Left lung (tissue), 10 donors: ENCODE data around the gene HEXIM1. TPM values are rescaled to one million over a fixed set of nuclear protein-coding genes. Genes with fewer than 3 reads are reported as not detected.

Experiments used
- ATAC-seq: fragments of 200-7000 bp; cut with Tn5 transposase; one replicate; pipeline ENCODE4 v1.9.1; 2020; ENCODE audit warnings: moderate library complexity
- DNase-seq, 4 donors: peaks; one replicate each; pipeline ENCODE4 v3.0.0-alpha.2; 2013 to 2020
- H3K27ac ChIP-seq, 2 donors: fragments of 200-600 bp; sonication (generic) in 1 of 2; one replicate each; pipeline versions ENCODE4 v1.5.0 to v1.8.0; 2020 to 2021
- H3K27me3 ChIP-seq, 2 donors: fragments of 200-600 bp; sonication (generic) in 1 of 2; one replicate each; pipeline versions ENCODE4 v1.5.0 to v1.8.0; 2020 to 2021
- H3K36me3 ChIP-seq, 2 donors: fragments of 200-600 bp; sonication (generic) in 1 of 2; one replicate each; pipeline versions ENCODE4 v1.5.0 to v1.8.0; 2020 to 2021
- H3K4me1 ChIP-seq, 2 donors: fragments of 200-600 bp; one replicate each; pipeline ENCODE4 v1.8.0; 2021
- H3K4me3 ChIP-seq, 2 donors: fragments of 200-600 bp; sonication (generic) in 1 of 2; one replicate each; pipeline versions ENCODE4 v1.5.0 to v1.8.0; 2020 to 2021; ENCODE audit warnings: mild to moderate bottlenecking in 1 of 2
- H3K9me3 ChIP-seq, 2 donors: fragments of 200-600 bp; sonication (generic) in 1 of 2; one replicate each; pipeline versions ENCODE4 v1.5.0 to v1.8.0; 2020 to 2021
- intact Hi-C, 2 donors: fragments of 100-400 bp; cut with DNase I; formaldehyde crosslinking; loops; one replicate each; pipeline versions ENCODE4 v1.11.2 to v1.14.2; 2022
- polyA plus RNA-seq, 6 donors: library from polyadenylated mRNA; unstranded; fragments of 120-200 nt; gene quantifications; one replicate each; pipeline ENCODE4 v1.2.1, GENCODE V29; 2013; ENCODE audit not compliant: insufficient read length in 6 of 6
- total RNA-seq, 2 donors: library from RNA; stranded (reverse); fragmentation: NEBNext Ultra II Directional; extraction: Animal tissue kit (Norgen Biotek cat#: 25700); gene quantifications; one replicate each; pipeline ENCODE4 v1.2.1, GENCODE V29; 2021
- TF ChIP-seq, protein P1 (sequence below), 2 donors: fragments of 200-600 bp; sonication (generic) in 1 of 2; IDR thresholded peaks; one replicate each; pipeline versions ENCODE4 v1.5.0 to v1.8.0; 2021; ENCODE audit warnings: antibody characterized with exemption in 2 of 2
- donor health status: DM: no; HTN: yes; CAD: no.
- donor health status: DM: no; HTN: no; CAD: no.

Gene HEXIM1
- total and polyA plus RNA-seq, 8 donors = 27.3 to 41.5 (median 34.8) TPM

DNA sequence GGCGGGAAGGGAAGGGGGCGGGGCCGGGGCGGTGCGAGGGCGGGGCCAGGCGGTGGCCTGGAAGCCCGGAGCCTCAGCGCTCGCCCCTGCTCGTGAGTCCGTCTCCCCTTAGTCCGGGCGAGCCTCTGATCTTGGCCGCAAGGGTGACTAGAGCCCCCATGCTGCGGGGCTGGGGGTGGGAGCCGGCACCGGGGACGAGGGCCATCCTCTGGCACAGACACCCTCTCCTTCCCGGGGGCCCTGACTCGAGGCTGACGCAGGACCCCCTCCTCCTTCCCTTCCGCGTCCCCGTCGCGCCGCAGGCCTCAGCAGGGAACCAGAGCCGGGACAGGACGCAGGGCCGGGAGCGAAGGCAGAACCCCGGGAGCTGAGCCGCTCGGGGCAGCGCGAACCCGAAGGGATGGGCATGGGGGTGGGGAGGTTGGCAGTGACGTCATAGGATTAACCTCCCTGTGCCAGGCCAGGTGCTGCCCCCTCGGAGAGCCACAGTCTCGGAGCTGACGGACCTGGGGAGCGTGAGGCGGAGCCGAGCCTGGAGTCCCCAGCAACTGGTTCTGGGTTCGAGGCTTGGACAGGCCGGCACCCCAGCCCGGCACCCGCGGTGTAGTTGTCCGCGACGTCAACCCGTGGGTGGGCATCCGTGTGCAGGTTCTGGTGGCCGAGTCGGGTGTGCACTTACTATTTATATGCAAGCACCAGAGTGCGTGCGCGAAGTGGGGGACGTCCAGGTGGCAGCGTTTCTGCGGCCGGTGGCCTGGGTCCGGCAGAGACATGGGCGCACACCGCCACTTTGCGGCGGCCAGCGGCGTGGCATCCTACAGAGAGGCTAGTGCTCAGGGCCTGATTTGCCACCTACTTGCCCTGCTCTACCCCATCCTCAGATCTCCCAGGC, 15.5 kb upstream of the HEXIM1 start:
- Histone ChIP-seq H3K4me1 (peaks cover 24 to 51% of the 10 kb centered on the region in 2 donors), H3K36me3 (no peaks in the 10 kb centered on the region), H3K27me3 (no peaks in the 10 kb centered on the region), H3K4me3 (peak overlapping the region; percentile 72 to 74), H3K9me3 (no peaks in the 10 kb centered on the region), H3K27ac (peak overlapping the region; percentile 90 to 98)
- ATAC-seq (peak; percentile 80), DNase-seq (peak; percentile 84 to 96 (median 86))
- intact Hi-C loops = loop anchor here in 1 of 2 donors (10.0 kb wide), 1 partner anchor 62 kb away; no protein-coding TSS in a partner anchor
- TF ChIP-seq, protein P1, sequence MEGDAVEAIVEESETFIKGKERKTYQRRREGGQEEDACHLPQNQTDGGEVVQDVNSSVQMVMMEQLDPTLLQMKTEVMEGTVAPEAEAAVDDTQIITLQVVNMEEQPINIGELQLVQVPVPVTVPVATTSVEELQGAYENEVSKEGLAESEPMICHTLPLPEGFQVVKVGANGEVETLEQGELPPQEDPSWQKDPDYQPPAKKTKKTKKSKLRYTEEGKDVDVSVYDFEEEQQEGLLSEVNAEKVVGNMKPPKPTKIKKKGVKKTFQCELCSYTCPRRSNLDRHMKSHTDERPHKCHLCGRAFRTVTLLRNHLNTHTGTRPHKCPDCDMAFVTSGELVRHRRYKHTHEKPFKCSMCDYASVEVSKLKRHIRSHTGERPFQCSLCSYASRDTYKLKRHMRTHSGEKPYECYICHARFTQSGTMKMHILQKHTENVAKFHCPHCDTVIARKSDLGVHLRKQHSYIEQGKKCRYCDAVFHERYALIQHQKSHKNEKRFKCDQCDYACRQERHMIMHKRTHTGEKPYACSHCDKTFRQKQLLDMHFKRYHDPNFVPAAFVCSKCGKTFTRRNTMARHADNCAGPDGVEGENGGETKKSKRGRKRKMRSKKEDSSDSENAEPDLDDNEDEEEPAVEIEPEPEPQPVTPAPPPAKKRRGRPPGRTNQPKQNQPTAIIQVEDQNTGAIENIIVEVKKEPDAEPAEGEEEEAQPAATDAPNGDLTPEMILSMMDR (IDR thresholded peaks at IDR 0.05) = peak; percentile 73 to 84

DNA sequence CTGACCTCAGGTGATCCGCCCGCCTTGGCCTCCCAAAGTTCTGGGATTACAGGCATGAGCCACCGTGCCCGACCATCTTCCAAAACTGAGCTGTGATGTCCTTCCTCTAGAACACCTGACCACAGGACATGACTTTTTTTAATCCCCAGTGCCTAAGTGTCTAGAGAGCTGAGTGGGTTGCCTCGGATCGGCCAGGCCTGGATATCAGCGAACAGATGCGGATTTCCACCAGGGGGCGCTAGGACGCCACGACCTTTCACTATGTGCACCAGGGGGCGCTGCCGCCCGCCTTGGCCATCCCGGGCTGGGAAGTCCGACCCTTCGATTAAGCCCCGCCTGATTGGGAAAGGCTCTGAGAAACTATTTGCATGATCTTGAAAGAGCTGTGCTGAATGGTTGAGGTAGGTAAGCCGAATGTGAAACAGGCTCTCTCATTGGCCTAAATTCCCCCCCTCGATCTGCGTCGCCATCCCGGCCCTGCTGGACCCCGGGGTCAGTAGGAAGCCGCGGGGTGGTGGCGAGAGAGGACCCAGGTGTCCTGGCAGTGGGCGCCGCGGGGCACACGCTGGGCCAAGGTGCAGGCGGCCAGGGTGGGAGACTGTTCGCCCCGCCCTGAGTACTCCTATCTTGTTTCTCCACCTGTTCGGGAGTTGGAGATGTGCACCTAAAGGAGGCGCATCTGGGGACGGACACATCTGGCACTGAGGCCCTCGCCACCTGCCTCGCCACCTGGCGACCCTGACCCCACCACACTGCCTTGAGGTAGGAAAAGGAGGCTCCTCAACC, 12.9 kb upstream of the HEXIM1 start, which contains the start of gene ACBD4:
Gene ACBD4, plus strand, starts transcription at position 496 of the 786 bp plus-strand sequence. CDS start 458 bp downstream, outside the sequence.
- Histone ChIP-seq H3K36me3 (no peaks in the 10 kb centered on the region), H3K9me3 (no peaks in the 10 kb centered on the region), H3K4me3 (peak within 1 kb of the TSS; percentile 64 to 68), H3K27me3 (no peaks in the 10 kb centered on the region), H3K4me1 (peaks cover 13 to 32% of the 10 kb centered on the region in 2 donors), H3K27ac (peak within 1 kb of the TSS in 1 of 2 donors; percentile 74)
- intact Hi-C loops = loop anchor here (5.0 to 10.0 kb wide), 2 partner anchors 59 to 62 kb away; no protein-coding TSS in a partner anchor
- ATAC-seq = peak; percentile 82
- peak; percentile 94 to 98 (median 98) for DNase-seq
- TF ChIP-seq, protein P1 (IDR thresholded peaks at IDR 0.05) = peak; percentile 100

DNA sequence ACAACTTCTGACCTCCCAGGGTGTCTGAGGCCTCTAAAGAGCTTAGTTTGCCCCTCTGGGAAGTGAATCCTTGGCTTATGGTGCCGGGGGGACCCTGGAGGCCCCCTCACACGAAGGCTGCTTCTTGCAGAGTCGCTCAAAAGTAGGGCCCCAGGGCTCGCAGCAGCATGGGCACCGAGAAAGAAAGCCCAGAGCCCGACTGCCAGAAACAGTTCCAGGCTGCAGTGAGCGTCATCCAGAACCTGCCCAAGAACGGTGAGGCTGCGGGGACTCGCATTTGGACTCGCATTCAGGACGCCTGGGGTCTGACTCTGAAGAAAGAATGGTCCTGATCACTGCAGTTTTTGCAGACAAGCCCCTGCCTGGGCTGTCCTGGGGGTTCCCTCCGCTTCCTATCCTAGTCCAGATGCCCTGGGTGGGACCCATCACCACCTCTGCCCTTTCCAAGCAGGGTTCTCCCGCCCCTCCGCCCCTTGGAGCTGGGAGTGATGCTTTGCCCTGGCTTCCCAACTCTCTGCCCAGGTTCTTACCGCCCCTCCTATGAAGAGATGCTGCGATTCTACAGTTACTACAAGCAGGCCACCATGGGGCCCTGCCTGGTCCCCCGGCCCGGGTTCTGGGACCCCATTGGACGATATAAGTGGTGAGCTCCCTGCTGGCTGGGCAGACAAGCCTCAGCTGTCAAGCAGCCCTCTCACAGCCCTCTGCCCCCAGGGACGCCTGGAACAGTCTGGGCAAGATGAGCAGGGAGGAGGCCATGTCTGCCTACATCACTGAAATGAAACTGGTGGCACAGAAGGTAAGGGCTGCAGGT, 12.1 kb upstream of the HEXIM1 start:
- peak overlapping the region; percentile 64 to 68 for H3K4me3 ChIP-seq
- no peaks in the 10 kb centered on the region for H3K36me3 ChIP-seq
- DNase-seq = peak in 1 of 4 donors; percentile 73
- ATAC-seq = no peak
- H3K9me3 ChIP-seq = no peaks in the 10 kb centered on the region
- H3K27ac ChIP-seq = peak overlapping the region in 1 of 2 donors; percentile 74
- peaks cover 9 to 27% of the 10 kb centered on the region in 2 donors for H3K4me1 ChIP-seq
- TF ChIP-seq, protein P1 (IDR thresholded peaks at IDR 0.05) = no peak
- no peaks in the 10 kb centered on the region for H3K27me3 ChIP-seq
- intact Hi-C loops = loop anchor here (5.0 to 10.0 kb wide), 2 partner anchors 59 to 61 kb away; no protein-coding TSS in a partner anchor

DNA sequence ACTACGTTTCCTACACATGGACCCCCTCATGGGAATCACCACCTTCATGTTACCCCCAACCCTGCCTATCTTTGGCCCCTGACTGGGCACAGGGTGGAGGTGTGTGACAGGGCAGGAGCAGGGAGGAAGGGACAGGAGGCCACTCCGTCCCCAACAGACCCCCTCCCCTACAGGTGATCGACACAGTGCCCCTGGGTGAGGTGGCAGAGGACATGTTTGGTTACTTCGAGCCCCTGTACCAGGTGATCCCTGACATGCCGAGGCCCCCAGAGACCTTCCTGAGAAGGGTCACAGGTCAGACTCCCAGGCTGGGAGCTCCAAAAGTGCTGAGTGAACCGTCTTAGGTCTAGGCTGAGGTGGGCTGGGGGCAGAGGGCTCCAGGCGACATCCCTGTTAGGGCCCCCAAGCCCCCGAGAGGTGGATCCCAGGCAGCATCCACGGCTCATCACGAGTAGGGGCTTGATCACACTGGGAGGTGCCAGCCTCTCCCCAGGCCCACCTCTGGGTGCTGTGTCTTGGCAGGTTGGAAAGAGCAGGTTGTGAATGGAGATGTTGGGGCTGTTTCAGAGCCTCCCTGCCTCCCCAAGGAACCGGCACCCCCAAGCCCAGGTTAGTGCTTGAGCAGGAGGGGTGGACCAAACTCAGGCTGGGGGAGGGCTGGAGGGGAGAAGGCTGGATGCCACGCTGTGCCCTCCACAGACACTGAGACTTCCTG, 11.3 kb upstream of the HEXIM1 start:
- no peak for ATAC-seq
- Histone ChIP-seq H3K36me3 (no peaks in the 10 kb centered on the region), H3K4me1 (peaks cover 6 to 19% of the 10 kb centered on the region in 2 donors), H3K27ac (no peak overlapping the region), H3K27me3 (no peaks in the 10 kb centered on the region), H3K9me3 (no peaks in the 10 kb centered on the region), H3K4me3 (no peak overlapping the region)
- DNase-seq = peak in 1 of 4 donors; percentile 49
- TF ChIP-seq, protein P1 (IDR thresholded peaks at IDR 0.05) = no peak
- intact Hi-C loops = loop anchor here (5.0 to 10.0 kb wide), 2 partner anchors 58 to 60 kb away; no protein-coding TSS in a partner anchor
